ENCODE results near the gene GPR12.

The GPR12 gene

DNA sequence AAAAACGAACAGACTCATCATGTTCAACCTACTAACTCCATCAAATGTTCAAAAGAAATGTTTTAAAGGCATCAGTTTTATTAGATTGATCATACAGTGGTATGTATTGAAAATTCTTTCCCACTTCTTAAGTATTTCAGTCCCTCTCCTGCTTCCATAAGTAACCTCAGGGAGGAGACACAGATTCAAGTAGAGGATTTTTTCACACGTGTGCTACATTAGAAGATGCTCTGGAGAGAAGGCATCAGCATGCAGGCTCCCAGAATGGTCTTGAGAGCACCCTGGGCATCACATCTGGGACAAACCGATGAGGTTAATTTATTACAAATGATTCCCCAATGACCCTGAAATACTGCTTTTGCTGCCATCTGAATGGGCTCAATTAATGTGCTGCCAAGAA, 3.6 kb downstream of the GPR12 start:
- no peak overlapping the region for H3K4me3 ChIP-seq (replicated peaks; ENCODE audit: low read depth, low read length)
- no peak for DNase-seq (ENCODE audit: extremely low read depth, insufficient read length)
- no peaks in the 10 kb centered on the region; the same call in 1 of the 2 replicates for H3K27me3 ChIP-seq (replicated peaks; ENCODE audit: control insufficient read depth, insufficient read depth, low read length)
- H3K36me3 ChIP-seq (ENCODE audit: control insufficient read depth, insufficient read depth, low read length): no peaks in the 10 kb centered on the region
- TF ChIP-seq, protein P1, sequence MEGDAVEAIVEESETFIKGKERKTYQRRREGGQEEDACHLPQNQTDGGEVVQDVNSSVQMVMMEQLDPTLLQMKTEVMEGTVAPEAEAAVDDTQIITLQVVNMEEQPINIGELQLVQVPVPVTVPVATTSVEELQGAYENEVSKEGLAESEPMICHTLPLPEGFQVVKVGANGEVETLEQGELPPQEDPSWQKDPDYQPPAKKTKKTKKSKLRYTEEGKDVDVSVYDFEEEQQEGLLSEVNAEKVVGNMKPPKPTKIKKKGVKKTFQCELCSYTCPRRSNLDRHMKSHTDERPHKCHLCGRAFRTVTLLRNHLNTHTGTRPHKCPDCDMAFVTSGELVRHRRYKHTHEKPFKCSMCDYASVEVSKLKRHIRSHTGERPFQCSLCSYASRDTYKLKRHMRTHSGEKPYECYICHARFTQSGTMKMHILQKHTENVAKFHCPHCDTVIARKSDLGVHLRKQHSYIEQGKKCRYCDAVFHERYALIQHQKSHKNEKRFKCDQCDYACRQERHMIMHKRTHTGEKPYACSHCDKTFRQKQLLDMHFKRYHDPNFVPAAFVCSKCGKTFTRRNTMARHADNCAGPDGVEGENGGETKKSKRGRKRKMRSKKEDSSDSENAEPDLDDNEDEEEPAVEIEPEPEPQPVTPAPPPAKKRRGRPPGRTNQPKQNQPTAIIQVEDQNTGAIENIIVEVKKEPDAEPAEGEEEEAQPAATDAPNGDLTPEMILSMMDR (IDR thresholded peaks at IDR 0.05; ENCODE audit: insufficient read depth, low read length, poor library complexity, severe bottlenecking): no peak

DNA sequence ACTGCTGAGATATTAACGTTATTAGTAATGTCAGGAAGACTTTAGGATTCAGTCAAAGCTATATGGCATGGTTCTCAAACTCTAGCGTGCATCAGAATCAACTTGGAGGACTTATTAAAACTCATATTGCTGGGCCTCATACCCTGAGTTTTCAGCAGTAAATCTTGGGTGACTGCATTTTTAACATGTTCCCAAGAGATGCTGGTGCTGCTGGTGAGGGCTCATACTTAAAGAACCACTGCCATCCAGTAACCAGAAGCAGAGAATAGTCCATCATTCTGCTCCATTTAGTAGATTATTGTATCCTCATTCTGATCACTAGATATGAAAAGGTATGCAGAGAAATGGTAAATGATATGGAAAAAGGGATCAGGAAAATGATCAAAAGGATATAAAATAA, 7.9 kb downstream of the GPR12 start:
- DNase-seq (ENCODE audit: extremely low read depth, insufficient read length): no peak

DNA sequence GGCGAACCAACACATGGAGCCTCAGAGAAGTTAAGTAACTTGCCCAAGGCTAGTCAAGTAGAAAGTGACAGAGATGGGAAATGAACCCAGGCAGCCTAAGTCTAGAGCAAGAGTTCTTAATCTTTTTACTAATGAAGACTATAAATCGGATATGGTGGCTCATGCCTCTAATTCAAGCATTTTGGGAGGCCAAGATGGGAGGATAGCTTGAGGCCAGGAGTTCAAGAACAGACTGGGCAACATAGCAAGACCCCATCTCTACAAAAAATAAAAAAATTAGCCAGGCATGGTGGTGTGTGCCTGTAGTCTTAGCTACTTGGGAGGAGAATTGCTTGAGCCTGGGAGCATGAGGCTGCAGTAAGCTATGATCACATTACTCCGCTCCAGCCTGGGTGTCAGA, 10.7 kb downstream of the GPR12 start:
- TF ChIP-seq, protein P1 (IDR thresholded peaks at IDR 0.05; ENCODE audit: insufficient read depth, low read length, poor library complexity, severe bottlenecking): no peak
- Histone ChIP-seq H3K27me3 (replicated peaks; ENCODE audit: control insufficient read depth, insufficient read depth, low read length) (peaks cover 2% of the 10 kb centered on the region), H3K36me3 (ENCODE audit: control insufficient read depth, insufficient read depth, low read length) (no peaks in the 10 kb centered on the region), H3K4me3 (replicated peaks; ENCODE audit: low read depth, low read length) (no peak overlapping the region)
- DNase-seq (ENCODE audit: extremely low read depth, insufficient read length): no peak

More for the DNA sequence above, 7.9 kb downstream of the GPR12 start:
- Histone ChIP-seq H3K27me3 (replicated peaks; ENCODE audit: control insufficient read depth, insufficient read depth, low read length) (no peaks in the 10 kb centered on the region; the same call in 1 of the 2 replicates), H3K36me3 (ENCODE audit: control insufficient read depth, insufficient read depth, low read length) (no peaks in the 10 kb centered on the region), H3K4me3 (replicated peaks; ENCODE audit: low read depth, low read length) (no peak overlapping the region)
- TF ChIP-seq, protein P1 (IDR thresholded peaks at IDR 0.05; ENCODE audit: insufficient read depth, low read length, poor library complexity, severe bottlenecking): no peak

DNA sequence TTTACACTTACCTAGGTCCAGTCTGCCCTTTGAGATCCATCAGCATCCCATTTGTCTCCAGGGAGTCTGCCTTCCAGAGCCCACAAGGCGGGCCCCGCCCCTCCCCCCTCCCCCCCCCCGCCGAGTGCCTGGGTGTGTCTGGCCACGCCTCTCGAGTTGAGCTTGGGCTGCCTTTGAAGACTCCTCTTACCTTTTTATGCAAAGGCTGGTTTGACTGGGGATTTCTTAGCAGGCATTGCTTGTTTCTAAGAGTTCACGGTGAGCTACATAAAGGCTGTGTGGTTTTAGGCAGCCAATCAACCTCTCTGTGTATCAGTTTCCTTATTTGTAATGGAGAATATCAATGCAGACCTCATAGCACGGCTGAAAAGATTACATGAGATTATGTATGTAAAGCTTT, 11.3 kb downstream of the GPR12 start:
- no peak for DNase-seq (ENCODE audit: extremely low read depth, insufficient read length)
- TF ChIP-seq, protein P1 (IDR thresholded peaks at IDR 0.05; ENCODE audit: insufficient read depth, low read length, poor library complexity, severe bottlenecking): no peak
- H3K36me3 ChIP-seq (ENCODE audit: control insufficient read depth, insufficient read depth, low read length): no peaks in the 10 kb centered on the region
- H3K4me3 ChIP-seq (replicated peaks; ENCODE audit: low read depth, low read length): no peak overlapping the region
- peaks cover 2% of the 10 kb centered on the region for H3K27me3 ChIP-seq (replicated peaks; ENCODE audit: control insufficient read depth, insufficient read depth, low read length)

DNA sequence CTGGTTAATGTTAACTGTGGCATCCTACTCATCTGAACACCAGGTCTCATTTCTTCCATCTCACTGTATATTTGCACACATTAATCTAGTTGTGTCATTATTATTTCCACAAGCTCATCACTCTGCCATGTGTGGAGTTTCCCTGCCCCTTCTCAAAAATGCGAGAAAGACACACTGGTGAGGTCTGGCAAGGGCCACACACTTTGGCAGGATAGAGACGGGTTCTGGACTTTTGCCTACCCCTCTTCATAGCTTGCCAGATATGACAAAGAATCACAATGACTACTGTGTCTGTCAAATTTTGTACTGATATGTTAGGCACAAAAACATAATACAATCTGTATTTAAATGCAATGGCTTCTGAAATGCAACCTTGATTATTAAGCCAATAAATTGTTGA, 12.9 kb downstream of the GPR12 start:
- no peaks in the 10 kb centered on the region for H3K36me3 ChIP-seq (ENCODE audit: control insufficient read depth, insufficient read depth, low read length)
- no peak overlapping the region for H3K4me3 ChIP-seq (replicated peaks; ENCODE audit: low read depth, low read length)
- no peak for DNase-seq (ENCODE audit: extremely low read depth, insufficient read length)
- TF ChIP-seq, protein P1 (IDR thresholded peaks at IDR 0.05; ENCODE audit: insufficient read depth, low read length, poor library complexity, severe bottlenecking): no peak
- peaks cover 2% of the 10 kb centered on the region for H3K27me3 ChIP-seq (replicated peaks; ENCODE audit: control insufficient read depth, insufficient read depth, low read length)

DNA sequence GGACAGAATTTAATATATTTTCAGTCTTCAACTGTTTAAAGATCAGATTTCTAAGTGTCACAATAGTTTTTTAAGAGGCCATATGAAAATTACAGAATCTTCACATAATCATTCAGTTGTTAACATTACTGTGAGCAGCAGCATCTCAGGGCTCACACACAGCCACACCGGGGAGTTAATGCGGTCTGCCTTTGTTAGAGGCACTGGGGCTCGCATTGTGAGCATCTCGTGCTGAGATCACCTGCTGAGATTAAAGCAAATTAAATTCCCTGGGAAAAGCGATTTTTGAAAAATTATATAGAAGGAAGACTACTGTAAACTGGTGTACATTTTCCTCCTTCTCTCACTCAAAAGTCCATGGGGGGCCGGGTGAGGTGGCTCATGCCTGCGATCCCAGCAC, 16.6 kb downstream of the GPR12 start:
- TF ChIP-seq, protein P1 (IDR thresholded peaks at IDR 0.05; ENCODE audit: insufficient read depth, low read length, poor library complexity, severe bottlenecking): no peak
- H3K36me3 ChIP-seq (ENCODE audit: control insufficient read depth, insufficient read depth, low read length): no peaks in the 10 kb centered on the region
- peaks cover 2% of the 10 kb centered on the region; the same call in 1 of the 2 replicates for H3K27me3 ChIP-seq (replicated peaks; ENCODE audit: control insufficient read depth, insufficient read depth, low read length)
- no peak for DNase-seq (ENCODE audit: extremely low read depth, insufficient read length)
- H3K4me3 ChIP-seq (replicated peaks; ENCODE audit: low read depth, low read length): no peak overlapping the region
